ENCODE measurements around the gene SLC22A3. TPM values are rescaled to one million over a fixed set of nuclear protein-coding genes. Genes with fewer than 3 reads are reported as not detected.

The SLC22A3 gene
- total RNA-seq, 1 experiment from 2014 or later, result 2.5 TPM

- in situ Hi-C loops (cut with HindIII; ENCODE audit: low pct_unique_long_range_greater_than_20kb, low sequenced_read_pairs), result no loop called here
- no peak for DNase-seq (ENCODE audit: low read depth)
These were observed 16.4 kb upstream of the SLC22A3 start for GRCh38 chr6:160331753-160332152.

- in situ Hi-C loops (cut with HindIII; ENCODE audit: low pct_unique_long_range_greater_than_20kb, low sequenced_read_pairs), result no loop called here
- DNase-seq (ENCODE audit: low read depth), result no peak
These were observed 15.1 kb upstream of the SLC22A3 start for GRCh38 chr6:160333101-160333500.

DNA sequence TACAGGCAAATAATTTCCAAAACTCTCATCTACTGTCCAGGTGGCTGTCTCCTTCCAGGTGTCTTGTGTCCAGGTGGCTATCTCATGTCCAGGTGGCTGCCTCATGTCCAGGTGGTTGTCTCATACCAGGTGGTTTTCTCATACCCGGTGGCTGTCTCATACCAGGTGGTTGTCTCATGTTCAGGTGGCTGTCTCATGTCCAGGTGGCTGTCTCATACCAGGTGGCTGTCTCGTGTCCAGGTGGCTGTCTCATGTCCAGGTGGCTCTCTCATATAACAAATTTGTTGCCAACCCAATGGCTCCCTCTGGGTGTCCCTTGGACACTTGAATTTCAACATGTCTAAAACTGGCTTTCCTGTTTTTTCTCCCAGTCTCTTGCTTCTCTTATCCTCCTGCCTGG is 14.3 kb upstream of the SLC22A3 start:
- no peak for DNase-seq (ENCODE audit: low read depth)
- in situ Hi-C loops (cut with HindIII; ENCODE audit: low pct_unique_long_range_greater_than_20kb, low sequenced_read_pairs), result no loop called here

DNA sequence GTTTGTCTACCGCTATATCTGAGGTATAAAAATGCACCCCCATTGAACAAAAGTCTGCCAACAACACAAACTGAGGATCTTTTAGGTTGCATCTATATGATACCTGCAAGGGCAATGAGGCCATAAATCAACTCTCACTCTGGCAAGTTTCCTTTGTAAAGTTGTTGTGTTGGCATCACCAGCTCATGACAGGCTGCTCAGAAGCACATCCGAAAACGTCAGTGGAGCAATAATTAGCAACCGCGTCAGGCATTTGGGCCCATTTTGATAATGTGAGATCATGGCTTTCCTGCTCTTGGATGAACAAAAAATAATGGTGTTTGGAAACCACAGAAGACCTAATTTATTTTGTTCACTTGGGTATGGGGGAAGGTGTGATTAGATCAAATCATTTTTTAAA is 12.0 kb upstream of the SLC22A3 start:
- in situ Hi-C loops (cut with HindIII; ENCODE audit: low pct_unique_long_range_greater_than_20kb, low sequenced_read_pairs), result no loop called here

GRCh38 chr6:160337301-160337700 is 10.9 kb upstream of the SLC22A3 start:
- in situ Hi-C loops (cut with HindIII; ENCODE audit: low pct_unique_long_range_greater_than_20kb, low sequenced_read_pairs), result no loop called here
- peak; percentile 27 for DNase-seq (ENCODE audit: low read depth)

More for the DNA sequence above, 12.0 kb upstream of the SLC22A3 start:
- DNase-seq (ENCODE audit: low read depth), result no peak

DNA sequence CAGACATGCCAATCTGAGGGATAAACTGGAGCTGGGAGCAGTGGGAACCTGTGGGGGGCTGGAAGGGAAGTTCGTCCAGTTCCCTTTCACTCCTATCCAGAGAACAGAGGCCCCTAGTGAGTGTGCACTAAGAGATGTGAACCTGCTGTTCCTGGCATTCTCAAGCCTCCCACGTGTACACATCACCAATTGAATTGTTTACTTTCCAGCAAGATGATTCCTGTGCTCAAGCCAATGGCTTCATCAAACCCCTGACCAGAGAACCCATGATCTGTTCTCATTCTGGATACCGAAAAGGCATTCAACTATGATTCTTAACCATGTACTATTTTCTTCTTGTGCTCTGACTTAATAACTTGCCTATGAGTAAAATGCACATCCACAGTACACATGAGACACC is 10.2 kb upstream of the SLC22A3 start:
- in situ Hi-C loops (cut with HindIII; ENCODE audit: low pct_unique_long_range_greater_than_20kb, low sequenced_read_pairs), result no loop called here
- no peak for DNase-seq (ENCODE audit: low read depth)

- no peak for DNase-seq (ENCODE audit: low read depth)
- in situ Hi-C loops (cut with HindIII; ENCODE audit: low pct_unique_long_range_greater_than_20kb, low sequenced_read_pairs), result no loop called here
These were observed 5.0 kb upstream of the SLC22A3 start for GRCh38 chr6:160343144-160343543.

- no peak for DNase-seq (ENCODE audit: low read depth)
- in situ Hi-C loops (cut with HindIII; ENCODE audit: low pct_unique_long_range_greater_than_20kb, low sequenced_read_pairs), result no loop called here
These were observed 3.9 kb upstream of the SLC22A3 start for GRCh38 chr6:160344271-160344670.

GRCh38 chr6:160347259-160348222 is 637 bp upstream of the SLC22A3 start:
- in situ Hi-C loops (cut with HindIII; ENCODE audit: low pct_unique_long_range_greater_than_20kb, low sequenced_read_pairs), result no loop called here
- no peak for DNase-seq (ENCODE audit: low read depth)

GRCh38 chr6:160349020-160349441 is 853 bp downstream of the SLC22A3 start:
- in situ Hi-C loops (cut with HindIII; ENCODE audit: low pct_unique_long_range_greater_than_20kb, low sequenced_read_pairs), result no loop called here
- no peak for DNase-seq (ENCODE audit: low read depth)

- no peak for DNase-seq (ENCODE audit: low read depth)
- in situ Hi-C loops (cut with HindIII; ENCODE audit: low pct_unique_long_range_greater_than_20kb, low sequenced_read_pairs), result no loop called here
These were observed 1.7 kb downstream of the SLC22A3 start for GRCh38 chr6:160349814-160350350.

DNA sequence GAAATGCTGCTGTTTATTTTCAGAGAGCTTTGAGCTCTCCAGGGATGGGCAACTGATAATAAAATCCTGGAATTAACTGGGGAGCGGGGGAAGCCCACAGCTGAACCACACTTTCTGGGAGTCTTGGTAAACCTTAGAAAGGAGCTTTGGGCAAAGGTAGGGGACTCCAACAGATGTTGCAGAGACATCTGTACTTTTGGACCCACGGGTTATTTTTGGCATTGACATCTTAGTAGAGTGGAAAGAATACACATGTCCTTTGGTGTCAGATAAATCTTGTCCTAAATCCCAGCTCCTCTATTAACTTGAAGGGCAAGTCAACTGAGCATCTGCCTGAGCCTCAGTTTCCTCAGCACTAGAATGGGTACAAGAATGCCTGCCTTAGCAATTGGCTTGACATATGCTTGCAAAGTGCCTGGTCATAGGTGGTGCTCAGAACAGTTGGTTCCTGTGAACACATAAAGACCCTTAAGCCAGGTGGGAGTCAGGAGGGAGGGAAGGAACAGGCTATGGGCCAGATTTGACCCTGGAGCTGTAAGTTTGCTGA is 5.8 kb downstream of the SLC22A3 start:
- in situ Hi-C loops (cut with HindIII; ENCODE audit: low pct_unique_long_range_greater_than_20kb, low sequenced_read_pairs), result no loop called here
- DNase-seq (ENCODE audit: low read depth), result no peak

DNA sequence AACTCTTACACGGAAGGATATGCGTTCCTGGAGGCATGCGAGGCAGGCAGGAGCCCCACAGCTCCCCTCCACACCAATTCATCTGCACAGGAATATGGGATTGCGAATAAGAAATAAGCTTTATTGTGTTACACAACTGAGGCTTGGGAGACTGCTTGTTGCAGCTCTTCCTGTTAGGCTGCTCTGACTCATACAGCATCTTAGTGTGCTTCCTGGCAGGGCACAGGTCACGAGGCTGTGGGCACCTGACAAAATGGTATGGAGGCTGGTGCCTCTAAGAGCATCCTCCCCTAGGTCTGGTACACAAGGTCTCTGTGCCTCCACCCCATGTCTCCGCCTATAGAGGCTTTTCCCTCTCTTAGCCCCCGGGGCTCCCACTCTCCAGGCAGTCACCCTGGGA is 6.8 kb downstream of the SLC22A3 start:
- in situ Hi-C loops (cut with HindIII; ENCODE audit: low pct_unique_long_range_greater_than_20kb, low sequenced_read_pairs), result no loop called here
- no peak for DNase-seq (ENCODE audit: low read depth)

GRCh38 chr6:160356074-160356744 is 8.0 kb downstream of the SLC22A3 start:
- in situ Hi-C loops (cut with HindIII; ENCODE audit: low pct_unique_long_range_greater_than_20kb, low sequenced_read_pairs), result no loop called here
- no peak for DNase-seq (ENCODE audit: low read depth)

DNA sequence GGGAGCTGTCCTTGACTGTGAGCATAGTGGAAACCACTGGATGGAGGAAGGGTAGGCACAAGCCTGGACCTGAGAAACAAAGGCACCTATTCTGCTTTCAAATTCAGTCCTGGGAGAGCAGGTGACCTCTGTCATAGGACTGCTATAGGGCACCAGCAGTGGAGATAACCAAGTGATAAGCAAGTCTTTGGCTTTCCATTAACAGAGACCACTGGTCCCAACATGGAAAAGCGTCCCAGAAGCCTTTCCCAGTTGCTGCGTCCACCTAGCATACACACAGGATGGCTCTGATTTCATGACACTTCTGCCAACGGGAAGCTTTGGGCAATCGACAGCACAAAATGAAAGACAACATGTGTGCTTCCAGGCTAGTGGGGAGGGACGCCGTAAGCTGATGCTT is 8.9 kb downstream of the SLC22A3 start:
- no peak for DNase-seq (ENCODE audit: low read depth)
- in situ Hi-C loops (cut with HindIII; ENCODE audit: low pct_unique_long_range_greater_than_20kb, low sequenced_read_pairs), result no loop called here

- DNase-seq (ENCODE audit: low read depth), result no peak
- in situ Hi-C loops (cut with HindIII; ENCODE audit: low pct_unique_long_range_greater_than_20kb, low sequenced_read_pairs), result no loop called here
These were observed 10.3 kb downstream of the SLC22A3 start for GRCh38 chr6:160358225-160359119.

DNA sequence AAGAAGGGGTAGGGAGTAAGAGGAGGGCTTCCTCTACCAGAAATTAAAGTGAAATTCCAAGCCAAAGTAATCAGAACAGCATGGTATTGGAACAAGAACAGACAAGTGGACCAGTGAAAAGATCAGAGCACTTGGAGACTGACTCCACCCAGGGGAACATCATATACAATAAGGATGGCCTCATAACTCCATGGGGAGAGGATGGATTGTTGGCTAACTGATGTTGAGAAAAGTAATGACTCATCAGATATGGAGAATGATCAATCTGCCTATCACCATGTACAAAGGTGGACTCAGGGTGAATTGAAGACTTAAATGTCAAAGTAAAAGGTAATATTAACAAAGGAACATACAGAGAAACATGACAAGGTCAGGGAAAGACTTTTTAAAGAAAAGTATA is 12.8 kb downstream of the SLC22A3 start:
- in situ Hi-C loops (cut with HindIII; ENCODE audit: low pct_unique_long_range_greater_than_20kb, low sequenced_read_pairs), result no loop called here
- DNase-seq (ENCODE audit: low read depth), result no peak

DNA sequence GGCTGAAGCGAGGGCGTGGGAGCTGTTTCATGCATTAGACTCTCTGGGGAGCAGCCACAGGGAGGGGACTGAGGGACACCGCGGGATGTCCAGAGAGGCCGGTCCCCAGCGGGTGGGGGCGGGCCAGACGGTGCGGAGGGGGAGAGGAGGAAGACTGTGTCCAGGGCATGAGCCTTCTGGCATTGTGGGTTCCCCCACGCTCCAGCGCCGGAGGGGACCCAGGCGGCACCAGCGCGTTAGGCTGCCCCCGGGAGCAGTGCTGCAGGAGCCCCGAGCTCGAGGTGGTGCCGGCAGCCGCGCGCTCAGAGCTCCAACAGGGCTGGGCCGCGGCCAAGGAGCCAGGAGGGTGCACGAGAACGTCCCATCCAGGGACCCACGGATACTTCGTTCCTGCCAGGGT is 14.4 kb downstream of the SLC22A3 start:
- in situ Hi-C loops (cut with HindIII; ENCODE audit: low pct_unique_long_range_greater_than_20kb, low sequenced_read_pairs), result no loop called here
- no peak for DNase-seq (ENCODE audit: low read depth)
